ENCODE results near the gene SEC14L2. TPM values are rescaled to one million over a fixed set of nuclear protein-coding genes. Genes with fewer than 3 reads are reported as not detected.
A peak's percentile ranks its signal among the peaks of the same experiment; 100 is the strongest.

SEC14L2 gene
- total and polyA plus RNA-seq, 5 donors, result 1.6 to 5.5 (median 3.3) TPM

DNA sequence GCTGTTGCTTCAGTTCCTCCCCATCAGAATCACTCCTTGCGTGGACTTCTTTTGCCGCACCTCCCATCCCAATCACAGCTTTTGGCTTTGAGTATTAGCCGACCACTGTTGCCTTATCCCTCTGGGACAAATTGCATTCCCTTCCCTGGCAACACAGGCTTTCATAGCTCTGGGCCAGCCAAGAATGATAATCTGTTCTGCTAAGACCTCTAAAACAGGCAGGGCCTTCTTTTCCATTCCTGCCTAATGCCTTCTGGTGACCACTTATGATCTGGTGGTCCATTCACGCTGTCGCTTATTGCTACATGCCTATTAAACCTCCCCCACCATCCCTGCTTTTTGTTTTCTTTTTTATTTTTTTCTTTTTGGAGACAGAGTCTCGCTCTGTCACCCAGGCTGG lies 9.6 kb downstream of the SEC14L2 start:
- WGBS, result 67% methylated on average over 6 of the region's 6 CpGs
- H3K27me3 ChIP-seq (ENCODE audit: control insufficient read depth, insufficient read depth), result no peaks in the 10 kb centered on the region
- H3K27ac ChIP-seq (ENCODE audit: low read length), result no peak overlapping the region
- H3K4me3 ChIP-seq (ENCODE audit: low read length), result no peak overlapping the region
- ATAC-seq, result no peak
- H3K4me1 ChIP-seq (ENCODE audit: control insufficient read depth, insufficient read depth, low read length), result no peaks in the 10 kb centered on the region
- intact Hi-C loops (cut with DNase I), result no loop called here
- no peak for DNase-seq
- H3K9me3 ChIP-seq (ENCODE audit: control insufficient read depth, low read length), result no peaks in the 10 kb centered on the region

DNA sequence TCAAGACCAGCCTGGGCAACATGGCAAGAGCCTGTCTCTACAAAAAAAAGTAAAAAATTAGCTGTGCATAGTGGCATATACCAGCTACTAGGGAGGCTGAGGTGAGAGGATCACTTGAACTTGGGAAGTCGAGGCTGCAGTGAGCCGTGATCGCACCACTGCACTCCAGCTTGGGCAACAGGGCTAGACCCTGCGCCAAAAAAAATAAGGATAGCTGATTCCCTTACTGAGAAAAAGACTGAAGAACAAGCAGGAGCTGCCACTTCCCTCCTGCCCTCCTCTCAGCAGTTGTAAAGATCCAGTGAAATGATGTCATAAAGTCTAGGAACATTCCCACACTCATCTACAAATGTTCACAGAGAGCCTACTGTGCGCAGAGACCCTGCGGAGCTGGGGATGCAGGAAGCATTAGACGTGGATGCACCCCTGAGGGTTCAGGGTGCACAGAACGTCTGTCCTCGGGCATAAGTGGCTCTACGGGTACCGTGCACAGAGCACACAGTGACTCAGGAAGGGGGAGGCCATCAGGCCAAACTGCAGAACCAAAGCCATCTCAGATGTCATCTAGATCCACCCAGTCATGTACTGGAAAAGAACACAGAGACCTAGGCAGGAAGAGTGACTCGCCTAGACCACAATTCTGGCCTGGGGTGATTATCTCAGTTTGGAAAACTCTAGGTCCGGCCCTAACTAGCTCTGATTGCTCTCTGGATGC lies 11.7 kb downstream of the SEC14L2 start:
- no peak overlapping the region for H3K4me3 ChIP-seq (ENCODE audit: low read length)

DNA sequence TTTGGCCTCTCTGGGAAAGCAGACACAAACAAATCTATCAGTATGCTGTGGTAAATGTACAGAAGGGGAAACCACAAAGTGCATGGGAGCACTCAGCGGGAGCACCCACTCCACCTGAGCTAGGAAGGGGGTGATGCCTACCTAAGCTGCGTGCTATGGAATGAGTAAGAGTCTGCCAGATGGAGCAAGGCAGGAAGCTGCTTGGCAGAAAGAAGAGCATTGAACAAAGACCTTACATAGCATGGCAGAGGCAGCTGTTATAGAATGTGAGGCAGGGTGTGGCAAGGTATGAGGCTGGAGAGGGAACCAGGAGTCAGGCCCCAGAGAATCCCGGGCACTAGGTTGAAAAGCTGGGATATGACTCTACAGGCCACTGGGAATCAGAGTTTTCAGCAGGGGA lies 15.0 kb downstream of the SEC14L2 start:
- DNase-seq (no peak), ATAC-seq (no peak)
- Histone ChIP-seq H3K27ac (ENCODE audit: low read length) (no peak overlapping the region), H3K4me1 (ENCODE audit: control insufficient read depth, insufficient read depth, low read length) (no peaks in the 10 kb centered on the region), H3K27me3 (ENCODE audit: control insufficient read depth, insufficient read depth) (no peaks in the 10 kb centered on the region), H3K9me3 (ENCODE audit: control insufficient read depth, low read length) (no peaks in the 10 kb centered on the region), H3K4me3 (ENCODE audit: low read length) (no peak overlapping the region)
- intact Hi-C loops (cut with DNase I), result no loop called here
- WGBS, result 85% methylated on average over 3 of the region's 3 CpGs

More for the DNA sequence above, 11.7 kb downstream of the SEC14L2 start:
- 80% methylated on average over 13 of the region's 13 CpGs for WGBS
- no peaks in the 10 kb centered on the region for H3K27me3 ChIP-seq (ENCODE audit: control insufficient read depth, insufficient read depth)
- H3K4me1 ChIP-seq (ENCODE audit: control insufficient read depth, insufficient read depth, low read length), result no peaks in the 10 kb centered on the region
- ATAC-seq (peak; percentile 16 to 89), DNase-seq (no peak)
- H3K9me3 ChIP-seq (ENCODE audit: control insufficient read depth, low read length), result no peaks in the 10 kb centered on the region
- H3K27ac ChIP-seq (ENCODE audit: low read length), result no peak overlapping the region
- intact Hi-C loops (cut with DNase I), result no loop called here

DNA sequence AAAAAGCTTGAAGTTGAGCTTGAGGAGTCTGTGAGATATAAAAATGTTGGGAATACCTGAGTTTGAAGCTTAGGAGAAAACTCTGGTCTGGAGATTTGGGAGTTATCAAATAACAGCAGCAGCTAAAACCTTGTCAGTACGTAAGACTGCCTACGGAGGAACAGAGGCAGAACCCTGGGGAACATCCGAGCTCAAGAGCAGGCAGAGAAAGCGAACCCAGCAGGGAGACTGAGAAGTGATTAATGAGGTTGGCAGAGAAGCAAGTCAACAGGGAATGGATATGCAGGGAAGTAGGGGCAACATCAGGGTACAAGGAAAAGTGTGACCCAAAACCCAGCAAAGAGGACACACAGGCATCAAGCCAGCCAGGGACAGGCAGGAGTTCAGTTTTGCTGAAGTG lies 16.2 kb downstream of the SEC14L2 start:
- Histone ChIP-seq H3K27ac (ENCODE audit: low read length) (no peak overlapping the region), H3K9me3 (ENCODE audit: control insufficient read depth, low read length) (no peaks in the 10 kb centered on the region), H3K4me3 (ENCODE audit: low read length) (no peak overlapping the region), H3K27me3 (ENCODE audit: control insufficient read depth, insufficient read depth) (no peaks in the 10 kb centered on the region), H3K4me1 (ENCODE audit: control insufficient read depth, insufficient read depth, low read length) (no peaks in the 10 kb centered on the region)
- intact Hi-C loops (cut with DNase I), result no loop called here
- DNase-seq, result no peak
- 86% methylated on average over 4 of the region's 4 CpGs for WGBS
- no peak for ATAC-seq

DNA sequence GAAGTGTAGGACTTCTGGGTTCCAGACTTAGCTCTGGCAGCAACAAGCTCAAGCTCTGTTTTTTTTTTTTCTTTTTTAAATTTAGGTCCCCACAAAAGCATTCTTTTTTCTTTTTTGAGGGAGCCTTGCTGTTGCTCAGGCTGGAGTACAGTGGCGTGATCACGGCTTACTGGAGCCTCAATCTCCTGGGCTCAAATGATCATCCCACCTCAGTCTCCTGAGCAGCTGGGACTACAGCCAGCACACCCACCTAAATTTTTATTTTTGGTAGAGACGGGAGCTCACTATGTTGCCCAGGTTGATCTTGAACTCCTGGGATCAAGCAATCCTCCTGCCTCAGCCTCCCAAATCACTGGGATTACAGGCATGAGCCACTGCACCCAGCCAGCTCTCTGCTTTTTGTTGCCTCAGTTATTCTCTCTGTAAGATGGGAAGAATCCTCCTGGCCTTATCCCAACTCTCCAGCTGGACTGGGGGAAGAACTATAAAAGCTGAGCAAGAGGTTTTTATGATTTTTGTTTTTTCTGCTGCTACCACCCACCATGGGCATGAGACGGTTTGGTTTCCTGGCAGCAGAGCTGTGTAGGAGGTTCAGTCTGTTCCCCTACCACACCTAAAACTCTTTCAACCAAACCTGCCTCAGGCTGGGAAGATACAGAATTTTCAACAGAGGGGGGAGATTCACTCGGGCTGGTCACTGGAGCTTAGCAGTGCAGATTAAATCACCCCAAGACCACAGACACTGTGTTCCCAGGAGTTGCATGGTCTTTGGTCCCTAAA lies 17.1 kb downstream of the SEC14L2 start:
- Histone ChIP-seq H3K27ac (ENCODE audit: low read length) (no peak overlapping the region), H3K4me3 (ENCODE audit: low read length) (no peak overlapping the region), H3K27me3 (ENCODE audit: control insufficient read depth, insufficient read depth) (no peaks in the 10 kb centered on the region), H3K9me3 (ENCODE audit: control insufficient read depth, low read length) (no peaks in the 10 kb centered on the region), H3K4me1 (ENCODE audit: control insufficient read depth, insufficient read depth, low read length) (no peaks in the 10 kb centered on the region)
- intact Hi-C loops (cut with DNase I), result no loop called here
- ATAC-seq, result no peak
- WGBS, result 80% methylated on average over 5 of the region's 5 CpGs
- DNase-seq, result no peak

DNA sequence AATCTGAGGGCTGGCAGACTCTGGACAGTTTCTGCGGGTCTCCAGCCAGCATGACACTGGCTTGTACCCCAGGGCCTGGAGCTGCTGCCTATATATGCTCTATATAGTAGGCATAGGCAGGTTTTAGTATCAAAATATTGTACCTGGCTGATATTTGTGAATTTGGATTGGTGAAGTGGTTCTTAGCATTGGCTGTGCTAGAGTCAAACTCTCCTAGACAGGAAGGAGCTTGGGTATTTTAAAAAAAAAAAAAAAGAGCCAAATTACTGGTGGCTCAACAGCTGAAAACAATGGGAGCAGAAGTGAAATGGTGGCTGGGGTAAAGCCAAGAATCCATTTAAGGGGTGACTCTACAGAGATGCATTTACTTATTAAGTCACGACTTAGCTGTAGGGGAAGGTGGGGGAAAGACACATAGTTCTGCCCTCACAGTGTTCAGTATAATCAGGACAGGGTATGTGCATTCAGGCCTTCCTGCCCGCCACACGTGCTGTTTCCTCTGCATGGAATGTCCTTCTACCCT lies 17.8 kb downstream of the SEC14L2 start:
- Histone ChIP-seq H3K4me1 (ENCODE audit: control insufficient read depth, insufficient read depth, low read length) (no peaks in the 10 kb centered on the region), H3K9me3 (ENCODE audit: control insufficient read depth, low read length) (no peaks in the 10 kb centered on the region), H3K4me3 (ENCODE audit: low read length) (no peak overlapping the region), H3K27me3 (ENCODE audit: control insufficient read depth, insufficient read depth) (no peaks in the 10 kb centered on the region), H3K27ac (ENCODE audit: low read length) (no peak overlapping the region)
- ATAC-seq (no peak), DNase-seq (no peak)
- WGBS, result 81% methylated on average over 4 of the region's 4 CpGs
- intact Hi-C loops (cut with DNase I), result no loop called here

DNA sequence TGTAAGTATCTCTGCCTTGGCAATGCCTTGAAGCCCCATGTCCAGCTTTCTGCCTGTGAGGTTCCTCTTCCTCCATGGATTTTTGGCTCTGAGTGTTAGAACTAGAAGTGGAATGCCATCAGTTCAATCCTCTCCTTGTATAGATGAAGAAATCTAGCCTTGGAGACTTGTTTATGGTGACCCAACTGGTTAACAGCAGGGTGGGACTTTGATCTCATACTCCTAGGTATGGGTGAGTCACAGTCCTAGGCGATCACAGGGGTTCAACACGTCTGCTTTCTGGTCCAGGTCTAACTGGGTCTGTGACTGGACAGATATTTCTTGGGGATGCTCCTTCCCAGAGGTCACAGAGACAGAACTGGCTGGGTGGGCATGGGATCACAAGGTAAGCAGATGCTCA lies 19.6 kb downstream of the SEC14L2 start:
- H3K4me3 ChIP-seq (ENCODE audit: low read length), result no peak overlapping the region
- no peaks in the 10 kb centered on the region for H3K27me3 ChIP-seq (ENCODE audit: control insufficient read depth, insufficient read depth)
- 85% methylated on average over 2 of the region's 2 CpGs for WGBS
- intact Hi-C loops (cut with DNase I), result no loop called here
- no peak overlapping the region for H3K27ac ChIP-seq (ENCODE audit: low read length)
- no peaks in the 10 kb centered on the region for H3K9me3 ChIP-seq (ENCODE audit: control insufficient read depth, low read length)
- H3K4me1 ChIP-seq (ENCODE audit: control insufficient read depth, insufficient read depth, low read length), result no peaks in the 10 kb centered on the region
- no peak for ATAC-seq
- no peak for DNase-seq

DNA sequence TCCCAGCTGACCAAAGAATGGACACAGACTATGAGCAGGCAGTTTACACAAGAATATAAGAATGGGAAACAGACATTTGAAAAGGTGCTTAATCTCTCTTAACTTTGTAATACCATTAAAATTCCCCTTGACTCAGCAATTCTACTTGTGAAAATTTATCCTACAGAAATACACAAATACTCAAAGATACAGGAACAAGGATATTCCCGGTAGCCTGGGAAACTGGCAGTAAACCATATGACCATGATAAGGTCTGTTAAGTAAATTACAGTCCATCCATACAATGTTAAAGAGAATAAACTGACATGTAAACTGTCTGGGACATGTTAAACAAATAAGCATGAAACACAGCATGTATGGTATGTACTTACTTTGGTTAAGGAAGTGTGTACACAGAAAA lies 20.0 kb downstream of the SEC14L2 start:
- Histone ChIP-seq H3K4me3 (ENCODE audit: low read length) (no peak overlapping the region), H3K9me3 (ENCODE audit: control insufficient read depth, low read length) (no peaks in the 10 kb centered on the region), H3K4me1 (ENCODE audit: control insufficient read depth, insufficient read depth, low read length) (no peaks in the 10 kb centered on the region), H3K27ac (ENCODE audit: low read length) (no peak overlapping the region), H3K27me3 (ENCODE audit: control insufficient read depth, insufficient read depth) (no peaks in the 10 kb centered on the region)
- ATAC-seq (no peak), DNase-seq (no peak)
- WGBS, result 62% methylated on average over 1 of the region's 1 CpG
- intact Hi-C loops (cut with DNase I), result no loop called here

DNA sequence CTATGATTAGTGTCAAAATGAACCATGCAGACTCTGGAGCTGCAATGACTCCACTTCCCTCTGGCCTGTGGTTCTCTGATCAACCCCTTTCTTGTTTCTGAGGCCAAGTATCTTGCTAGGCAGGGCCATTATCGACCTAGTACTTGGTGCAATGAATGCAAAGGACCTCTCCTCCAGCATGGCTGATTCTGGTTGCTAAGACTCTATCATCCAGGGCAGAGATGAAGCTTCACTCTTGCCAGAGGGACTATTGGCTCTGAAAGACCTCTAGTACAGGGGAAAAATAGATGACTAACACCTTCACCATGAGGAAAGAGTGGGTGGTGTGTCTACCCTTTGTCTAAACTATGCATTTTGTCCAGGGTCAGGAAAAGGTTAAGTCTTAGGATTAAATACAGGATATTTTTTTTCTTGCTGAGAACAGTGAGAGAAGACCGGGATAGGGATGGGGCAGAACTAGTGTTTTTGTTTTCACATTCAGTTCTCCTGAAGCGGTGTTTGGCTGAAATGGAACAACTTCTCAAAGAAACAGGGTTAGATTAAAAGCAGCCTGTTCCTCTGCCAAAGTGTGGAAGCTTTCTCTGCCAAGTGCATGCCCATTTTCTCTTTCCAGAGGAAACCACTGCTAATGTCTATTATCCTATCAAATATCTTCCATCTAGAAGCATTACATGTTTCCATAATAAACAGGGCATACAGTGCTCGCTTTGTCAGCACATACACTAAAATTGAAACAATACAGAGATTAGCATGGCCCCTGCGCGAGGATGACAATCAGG lies 23.7 kb downstream of the SEC14L2 start:
- WGBS, result 70% methylated on average over 6 of the region's 6 CpGs
- no peaks in the 10 kb centered on the region for H3K9me3 ChIP-seq (ENCODE audit: control insufficient read depth, low read length)
- no peaks in the 10 kb centered on the region for H3K27me3 ChIP-seq (ENCODE audit: control insufficient read depth, insufficient read depth)
- no peak overlapping the region for H3K27ac ChIP-seq (ENCODE audit: low read length)
- H3K4me1 ChIP-seq (ENCODE audit: control insufficient read depth, insufficient read depth, low read length), result peaks cover 6% of the 10 kb centered on the region
- ATAC-seq (no peak), DNase-seq (no peak)
- H3K4me3 ChIP-seq (ENCODE audit: low read length), result no peak overlapping the region
- intact Hi-C loops (cut with DNase I), result no loop called here

DNA sequence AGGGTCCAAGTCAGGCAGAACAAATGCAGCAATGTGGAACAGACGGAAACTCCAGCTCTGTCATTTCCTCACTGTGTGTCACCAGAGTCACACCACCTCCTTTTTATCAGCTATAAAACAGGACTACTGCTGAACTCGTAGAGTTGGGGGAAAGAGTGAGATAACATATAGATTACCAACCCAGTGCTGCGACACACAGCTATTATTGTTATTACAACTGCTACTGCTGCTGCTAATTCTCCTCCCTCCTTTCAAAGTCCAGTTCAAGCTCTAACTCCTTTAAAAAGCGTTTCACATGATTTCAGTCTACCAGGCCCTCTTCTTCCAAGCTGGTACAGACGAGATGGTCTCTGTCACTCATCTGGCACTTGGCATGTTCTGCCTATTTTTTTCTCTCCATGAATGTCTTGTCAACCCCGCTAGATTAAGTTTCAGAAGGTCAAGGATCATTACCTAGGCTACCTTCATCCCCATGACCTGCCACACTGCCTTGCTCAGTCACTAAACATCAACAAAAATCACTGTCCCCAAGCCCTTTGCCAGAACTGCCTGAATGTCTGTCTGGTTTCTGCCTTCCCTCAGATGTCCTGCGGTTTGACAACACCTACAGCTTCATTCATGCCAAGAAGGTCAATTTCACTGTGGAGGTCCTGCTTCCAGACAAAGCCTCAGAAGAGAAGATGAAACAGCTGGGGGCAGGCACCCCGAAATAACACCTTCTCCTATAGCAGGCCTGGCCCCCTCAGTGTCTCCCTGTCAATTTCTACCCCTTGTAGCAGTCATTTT lies 25.1 kb downstream of the SEC14L2 start:
- H3K27me3 ChIP-seq (ENCODE audit: control insufficient read depth, insufficient read depth), result no peaks in the 10 kb centered on the region
- intact Hi-C loops (cut with DNase I), result no loop called here
- WGBS, result 59% methylated on average over 8 of the region's 8 CpGs
- no peak for ATAC-seq
- H3K4me1 ChIP-seq (ENCODE audit: control insufficient read depth, insufficient read depth, low read length), result peaks cover 6% of the 10 kb centered on the region
- no peaks in the 10 kb centered on the region for H3K9me3 ChIP-seq (ENCODE audit: control insufficient read depth, low read length)
- DNase-seq, result no peak
- peak overlapping the region; percentile 72 for H3K27ac ChIP-seq (ENCODE audit: low read length)
- no peak overlapping the region for H3K4me3 ChIP-seq (ENCODE audit: low read length)
